ENCODE measurements around the gene LEO1. TPM values are rescaled to one million over a fixed set of nuclear protein-coding genes. Genes with fewer than 3 reads are reported as not detected.

LEO1 gene
- total and polyA plus RNA-seq, 2 of the 13 experiments (the other 11 are each of a cell fraction or from before 2014, with no cell fraction given) = 17.0 to 60.3 TPM

DNA sequence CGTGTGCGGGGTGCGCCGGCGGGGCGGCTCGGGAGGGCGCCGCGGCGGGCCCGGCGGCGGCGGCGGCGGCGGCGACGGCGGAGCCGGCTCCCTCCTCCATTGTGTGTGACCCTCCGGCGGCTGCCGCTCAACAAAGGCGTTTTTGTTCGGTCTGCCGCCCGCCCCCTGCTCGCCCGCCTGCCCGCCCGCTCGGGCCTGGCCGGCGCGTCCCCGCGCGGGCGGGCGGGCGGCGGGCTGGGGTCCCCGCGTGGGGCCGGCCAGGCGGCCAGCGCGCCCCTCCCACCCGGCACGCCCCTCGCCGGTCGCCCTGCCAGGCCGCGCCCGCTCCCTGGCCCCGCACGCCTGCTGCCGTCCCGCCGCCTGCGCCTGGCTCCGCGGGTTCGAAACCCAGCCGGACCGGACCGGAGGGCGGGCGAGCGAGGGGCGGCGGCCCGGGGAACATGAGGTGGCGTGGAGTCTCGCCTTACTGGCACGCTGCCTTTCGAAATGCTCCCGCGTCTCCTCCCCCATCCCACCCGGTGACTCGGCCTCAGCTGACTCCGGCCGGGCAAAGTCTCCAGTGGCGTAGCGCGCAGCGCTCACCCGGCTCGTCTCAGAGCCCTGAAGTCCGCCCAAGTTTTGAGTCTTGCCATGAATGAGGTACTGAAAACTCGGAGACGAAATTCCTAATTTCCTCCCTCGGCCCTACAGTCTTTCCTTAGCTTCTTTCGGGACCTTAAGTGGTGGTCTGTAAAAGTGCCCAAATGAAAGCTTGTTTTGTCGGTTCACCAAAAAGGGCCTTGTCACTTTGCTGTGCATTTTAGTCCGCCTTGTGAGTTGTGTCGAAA lies 48.0 kb upstream of the LEO1 start (continued):
- TF ChIP-seq, protein P1, sequence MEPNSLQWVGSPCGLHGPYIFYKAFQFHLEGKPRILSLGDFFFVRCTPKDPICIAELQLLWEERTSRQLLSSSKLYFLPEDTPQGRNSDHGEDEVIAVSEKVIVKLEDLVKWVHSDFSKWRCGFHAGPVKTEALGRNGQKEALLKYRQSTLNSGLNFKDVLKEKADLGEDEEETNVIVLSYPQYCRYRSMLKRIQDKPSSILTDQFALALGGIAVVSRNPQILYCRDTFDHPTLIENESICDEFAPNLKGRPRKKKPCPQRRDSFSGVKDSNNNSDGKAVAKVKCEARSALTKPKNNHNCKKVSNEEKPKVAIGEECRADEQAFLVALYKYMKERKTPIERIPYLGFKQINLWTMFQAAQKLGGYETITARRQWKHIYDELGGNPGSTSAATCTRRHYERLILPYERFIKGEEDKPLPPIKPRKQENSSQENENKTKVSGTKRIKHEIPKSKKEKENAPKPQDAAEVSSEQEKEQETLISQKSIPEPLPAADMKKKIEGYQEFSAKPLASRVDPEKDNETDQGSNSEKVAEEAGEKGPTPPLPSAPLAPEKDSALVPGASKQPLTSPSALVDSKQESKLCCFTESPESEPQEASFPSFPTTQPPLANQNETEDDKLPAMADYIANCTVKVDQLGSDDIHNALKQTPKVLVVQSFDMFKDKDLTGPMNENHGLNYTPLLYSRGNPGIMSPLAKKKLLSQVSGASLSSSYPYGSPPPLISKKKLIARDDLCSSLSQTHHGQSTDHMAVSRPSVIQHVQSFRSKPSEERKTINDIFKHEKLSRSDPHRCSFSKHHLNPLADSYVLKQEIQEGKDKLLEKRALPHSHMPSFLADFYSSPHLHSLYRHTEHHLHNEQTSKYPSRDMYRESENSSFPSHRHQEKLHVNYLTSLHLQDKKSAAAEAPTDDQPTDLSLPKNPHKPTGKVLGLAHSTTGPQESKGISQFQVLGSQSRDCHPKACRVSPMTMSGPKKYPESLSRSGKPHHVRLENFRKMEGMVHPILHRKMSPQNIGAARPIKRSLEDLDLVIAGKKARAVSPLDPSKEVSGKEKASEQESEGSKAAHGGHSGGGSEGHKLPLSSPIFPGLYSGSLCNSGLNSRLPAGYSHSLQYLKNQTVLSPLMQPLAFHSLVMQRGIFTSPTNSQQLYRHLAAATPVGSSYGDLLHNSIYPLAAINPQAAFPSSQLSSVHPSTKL (CRISPR knock-in tag; IDR thresholded peaks at IDR 0.05) = peak; percentile 32; the same call in 1 of the 2 replicates
- 0 out of 2 replicates have a peak, but pooled peaks have one; percentile 73 for TF ChIP-seq YEATS4 (CRISPR knock-in tag; IDR thresholded peaks at IDR 0.05; ENCODE audit: borderline replicate concordance)
- TF ChIP-seq, protein P2, sequence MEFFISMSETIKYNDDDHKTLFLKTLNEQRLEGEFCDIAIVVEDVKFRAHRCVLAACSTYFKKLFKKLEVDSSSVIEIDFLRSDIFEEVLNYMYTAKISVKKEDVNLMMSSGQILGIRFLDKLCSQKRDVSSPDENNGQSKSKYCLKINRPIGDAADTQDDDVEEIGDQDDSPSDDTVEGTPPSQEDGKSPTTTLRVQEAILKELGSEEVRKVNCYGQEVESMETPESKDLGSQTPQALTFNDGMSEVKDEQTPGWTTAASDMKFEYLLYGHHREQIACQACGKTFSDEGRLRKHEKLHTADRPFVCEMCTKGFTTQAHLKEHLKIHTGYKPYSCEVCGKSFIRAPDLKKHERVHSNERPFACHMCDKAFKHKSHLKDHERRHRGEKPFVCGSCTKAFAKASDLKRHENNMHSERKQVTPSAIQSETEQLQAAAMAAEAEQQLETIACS (CRISPR knock-in tag; IDR thresholded peaks at IDR 0.05) = peak; percentile 74
- TF ChIP-seq MXD4 (CRISPR knock-in tag; IDR thresholded peaks at IDR 0.05) = peak; percentile 37; the same call in 1 of the 2 replicates
- TF ChIP-seq POLR2A (IDR thresholded peaks at IDR 0.05; ENCODE audit: insufficient read depth in 1 of 2, low read depth in 2 of 2, low read length in 2 of 2) = peak; percentile 62 to 91; a peak in 3 of 4 replicates
- TF ChIP-seq STAT5B (CRISPR knock-in tag; IDR thresholded peaks at IDR 0.05) = 0 out of 2 replicates have a peak, but pooled peaks have one; percentile 45
- TF ChIP-seq, protein P3, sequence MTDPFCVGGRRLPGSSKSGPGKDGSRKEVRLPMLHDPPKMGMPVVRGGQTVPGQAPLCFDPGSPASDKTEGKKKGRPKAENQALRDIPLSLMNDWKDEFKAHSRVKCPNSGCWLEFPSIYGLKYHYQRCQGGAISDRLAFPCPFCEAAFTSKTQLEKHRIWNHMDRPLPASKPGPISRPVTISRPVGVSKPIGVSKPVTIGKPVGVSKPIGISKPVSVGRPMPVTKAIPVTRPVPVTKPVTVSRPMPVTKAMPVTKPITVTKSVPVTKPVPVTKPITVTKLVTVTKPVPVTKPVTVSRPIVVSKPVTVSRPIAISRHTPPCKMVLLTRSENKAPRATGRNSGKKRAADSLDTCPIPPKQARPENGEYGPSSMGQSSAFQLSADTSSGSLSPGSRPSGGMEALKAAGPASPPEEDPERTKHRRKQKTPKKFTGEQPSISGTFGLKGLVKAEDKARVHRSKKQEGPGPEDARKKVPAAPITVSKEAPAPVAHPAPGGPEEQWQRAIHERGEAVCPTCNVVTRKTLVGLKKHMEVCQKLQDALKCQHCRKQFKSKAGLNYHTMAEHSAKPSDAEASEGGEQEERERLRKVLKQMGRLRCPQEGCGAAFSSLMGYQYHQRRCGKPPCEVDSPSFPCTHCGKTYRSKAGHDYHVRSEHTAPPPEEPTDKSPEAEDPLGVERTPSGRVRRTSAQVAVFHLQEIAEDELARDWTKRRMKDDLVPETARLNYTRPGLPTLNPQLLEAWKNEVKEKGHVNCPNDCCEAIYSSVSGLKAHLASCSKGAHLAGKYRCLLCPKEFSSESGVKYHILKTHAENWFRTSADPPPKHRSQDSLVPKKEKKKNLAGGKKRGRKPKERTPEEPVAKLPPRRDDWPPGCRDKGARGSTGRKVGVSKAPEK (CRISPR knock-in tag; IDR thresholded peaks at IDR 0.05; ENCODE audit: borderline replicate concordance) = peak; percentile 67; the same call in 1 of the 2 replicates
- peak; percentile 34; the same call in 1 of the 2 replicates for TF ChIP-seq DMAP1 (CRISPR knock-in tag; IDR thresholded peaks at IDR 0.05)
- TF ChIP-seq ZNF773 (CRISPR knock-in tag; IDR thresholded peaks at IDR 0.05; ENCODE audit: borderline replicate concordance) = no peak
- TF ChIP-seq, protein P4, sequence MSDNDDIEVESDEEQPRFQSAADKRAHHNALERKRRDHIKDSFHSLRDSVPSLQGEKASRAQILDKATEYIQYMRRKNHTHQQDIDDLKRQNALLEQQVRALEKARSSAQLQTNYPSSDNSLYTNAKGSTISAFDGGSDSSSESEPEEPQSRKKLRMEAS (IDR thresholded peaks at IDR 0.05) = peak; percentile 89
- peak; percentile 69 for TF ChIP-seq TAF1 (CRISPR knock-in tag; IDR thresholded peaks at IDR 0.05)
- peak; percentile 40 for TF ChIP-seq AGO2 (optimal IDR thresholded peaks at IDR 0.05; ENCODE audit: low read depth, low read length)
- 0 out of 2 replicates have a peak, but pooled peaks have one; percentile 34 for TF ChIP-seq ZNF501 (CRISPR knock-in tag; IDR thresholded peaks at IDR 0.05)
- TF ChIP-seq SMAD1 (CRISPR knock-in tag; IDR thresholded peaks at IDR 0.05; ENCODE audit: borderline replicate concordance, low read depth) = 0 out of 2 replicates have a peak, but pooled peaks have one; percentile 13
- peak; percentile 41 for TF ChIP-seq XRCC5 (optimal IDR thresholded peaks at IDR 0.05; ENCODE audit: low read length)
- TF ChIP-seq ZMYM2 (CRISPR knock-in tag; IDR thresholded peaks at IDR 0.05) = peak; percentile 84
- TF ChIP-seq KDM6A (CRISPR knock-in tag; IDR thresholded peaks at IDR 0.05; ENCODE audit: low read depth) = no peak
- TF ChIP-seq, protein P5, sequence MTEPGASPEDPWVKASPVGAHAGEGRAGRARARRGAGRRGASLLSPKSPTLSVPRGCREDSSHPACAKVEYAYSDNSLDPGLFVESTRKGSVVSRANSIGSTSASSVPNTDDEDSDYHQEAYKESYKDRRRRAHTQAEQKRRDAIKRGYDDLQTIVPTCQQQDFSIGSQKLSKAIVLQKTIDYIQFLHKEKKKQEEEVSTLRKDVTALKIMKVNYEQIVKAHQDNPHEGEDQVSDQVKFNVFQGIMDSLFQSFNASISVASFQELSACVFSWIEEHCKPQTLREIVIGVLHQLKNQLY (CRISPR knock-in tag; IDR thresholded peaks at IDR 0.05) = 0 out of 2 replicates have a peak, but pooled peaks have one; percentile 19
- no peak for TF ChIP-seq MIXL1 (CRISPR knock-in tag; IDR thresholded peaks at IDR 0.05)
- peak; percentile 31 for TF ChIP-seq FOXA3 (CRISPR knock-in tag; IDR thresholded peaks at IDR 0.05)
- peak; percentile 42; the same call in 1 of the 2 replicates for TF ChIP-seq ZNF672 (CRISPR knock-in tag; IDR thresholded peaks at IDR 0.05)
- no peak; the same call in 1 of the 2 replicates for TF ChIP-seq DR1 (CRISPR knock-in tag; IDR thresholded peaks at IDR 0.05)

Measured in HepG2 (cell line).